ENCODE results near the gene ZNF324B.

Gene ZNF324B

GRCh38 chr19:58500242-58500641 is 48.8 kb downstream of the ZNF324B start:
- no CpG with 5 or more reads among the region's 14 CpGs for WGBS (ENCODE audit: insufficient coverage, insufficient read length)
- no peak overlapping the region for H3K27ac ChIP-seq (ENCODE audit: low read length)
- H3K4me1 ChIP-seq (ENCODE audit: control insufficient read depth, insufficient read depth, low read length): peaks cover 4% of the 10 kb centered on the region; the same call in 1 of the 2 replicates
- H3K4me3 ChIP-seq (ENCODE audit: low read length): no peak overlapping the region; the same call in 1 of the 2 replicates
- H3K9me3 ChIP-seq (ENCODE audit: control insufficient read depth, insufficient read depth, low read length): no peaks in the 10 kb centered on the region
- no peaks in the 10 kb centered on the region for H3K36me3 ChIP-seq (ENCODE audit: control insufficient read depth, insufficient read depth, low read length)
- no peaks in the 10 kb centered on the region for H3K27me3 ChIP-seq (ENCODE audit: control insufficient read depth, insufficient read depth, low read length)
- no peak for DNase-seq (ENCODE audit: low read depth, low spot score)

Data from iPS DF 6.9 (cell line).